ENCODE data around the gene C1orf226. TPM values are rescaled to one million over a fixed set of nuclear protein-coding genes. Genes with fewer than 3 reads are reported as not detected.

The C1orf226 gene
- total RNA-seq, 4 donors from 2014 or later, result 3.3 to 18.9 (median 11.6) TPM

DNA sequence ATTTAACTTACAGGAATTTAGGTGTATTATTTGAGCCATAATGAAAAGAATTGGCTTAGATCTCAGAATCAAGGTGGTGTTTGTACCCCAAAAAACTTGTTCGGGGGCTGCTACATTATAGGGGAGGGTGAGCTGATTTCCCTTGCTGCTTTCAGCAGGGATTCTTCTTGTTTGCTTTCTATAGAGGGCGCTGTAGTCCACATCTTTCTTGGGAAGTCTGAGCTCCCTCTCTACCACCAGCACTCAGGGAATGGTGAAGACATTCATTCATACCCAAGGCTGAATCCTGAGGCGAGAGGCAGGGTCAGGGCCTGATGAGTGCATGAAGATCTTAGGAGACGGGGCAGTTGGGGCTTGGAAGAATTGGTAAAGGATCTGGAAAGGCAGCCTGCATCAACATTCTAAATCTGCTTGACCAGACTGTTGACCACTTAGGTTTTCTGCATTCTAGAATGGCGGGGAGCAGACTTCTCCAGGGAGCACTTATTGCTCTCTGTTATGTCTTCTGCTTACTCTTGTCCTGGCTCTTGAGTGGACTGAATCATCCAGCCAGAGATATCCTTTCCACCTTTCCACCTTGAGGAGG, 23.8 kb upstream of the C1orf226 start:
- intact Hi-C loops (cut with DNase I), result no loop called here
- no peak for TF ChIP-seq EP300 (IDR thresholded peaks at IDR 0.05)
- TF ChIP-seq, protein P1, sequence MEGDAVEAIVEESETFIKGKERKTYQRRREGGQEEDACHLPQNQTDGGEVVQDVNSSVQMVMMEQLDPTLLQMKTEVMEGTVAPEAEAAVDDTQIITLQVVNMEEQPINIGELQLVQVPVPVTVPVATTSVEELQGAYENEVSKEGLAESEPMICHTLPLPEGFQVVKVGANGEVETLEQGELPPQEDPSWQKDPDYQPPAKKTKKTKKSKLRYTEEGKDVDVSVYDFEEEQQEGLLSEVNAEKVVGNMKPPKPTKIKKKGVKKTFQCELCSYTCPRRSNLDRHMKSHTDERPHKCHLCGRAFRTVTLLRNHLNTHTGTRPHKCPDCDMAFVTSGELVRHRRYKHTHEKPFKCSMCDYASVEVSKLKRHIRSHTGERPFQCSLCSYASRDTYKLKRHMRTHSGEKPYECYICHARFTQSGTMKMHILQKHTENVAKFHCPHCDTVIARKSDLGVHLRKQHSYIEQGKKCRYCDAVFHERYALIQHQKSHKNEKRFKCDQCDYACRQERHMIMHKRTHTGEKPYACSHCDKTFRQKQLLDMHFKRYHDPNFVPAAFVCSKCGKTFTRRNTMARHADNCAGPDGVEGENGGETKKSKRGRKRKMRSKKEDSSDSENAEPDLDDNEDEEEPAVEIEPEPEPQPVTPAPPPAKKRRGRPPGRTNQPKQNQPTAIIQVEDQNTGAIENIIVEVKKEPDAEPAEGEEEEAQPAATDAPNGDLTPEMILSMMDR (IDR thresholded peaks at IDR 0.05), result no peak
- TF ChIP-seq POLR2A (IDR thresholded peaks at IDR 0.05; ENCODE audit: low read depth), result no peak
- no peak for TF ChIP-seq POLR2AphosphoS5 (IDR thresholded peaks at IDR 0.05)
- no peak overlapping the region for H3K27ac ChIP-seq (replicated peaks in 1 of 4)
- no peaks in the 10 kb centered on the region for H3K9me3 ChIP-seq
- H3K4me3 ChIP-seq, result no peak overlapping the region
- 58% methylated on average over 5 of the region's 5 CpGs for WGBS
- no peak for DNase-seq (ENCODE audit: extremely low spot score)
- no peaks in the 10 kb centered on the region for H3K27me3 ChIP-seq
- no peaks in the 10 kb centered on the region for H3K4me1 ChIP-seq
- H3K36me3 ChIP-seq, result peaks cover 0 to 13% (median 6%) of the 10 kb centered on the region in 4 donors

DNA sequence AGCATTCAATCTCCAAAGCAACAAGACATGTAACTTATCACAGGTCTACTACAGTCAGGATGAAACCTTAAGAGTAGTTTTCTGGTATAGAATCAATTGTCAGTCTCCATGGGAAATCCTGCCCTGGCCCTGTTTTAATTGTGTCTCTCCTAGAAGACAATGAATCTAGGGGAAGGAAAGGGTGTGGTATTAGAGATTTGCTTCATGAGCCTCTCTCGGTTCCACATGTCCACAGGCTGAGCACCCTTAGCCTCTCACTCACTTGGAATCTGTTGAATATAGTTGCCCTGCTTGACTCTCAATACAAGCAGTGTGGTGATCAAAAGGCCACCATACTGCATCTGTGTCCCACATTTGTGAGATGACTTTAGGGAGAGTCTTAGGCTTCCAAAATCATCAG, 22.6 kb upstream of the C1orf226 start:
- intact Hi-C loops (cut with DNase I), result no loop called here
- TF ChIP-seq POLR2A (IDR thresholded peaks at IDR 0.05; ENCODE audit: low read depth), result no peak
- TF ChIP-seq, protein P1 (IDR thresholded peaks at IDR 0.05), result no peak
- TF ChIP-seq EP300 (IDR thresholded peaks at IDR 0.05), result no peak
- no peak for TF ChIP-seq POLR2AphosphoS5 (IDR thresholded peaks at IDR 0.05)

DNA sequence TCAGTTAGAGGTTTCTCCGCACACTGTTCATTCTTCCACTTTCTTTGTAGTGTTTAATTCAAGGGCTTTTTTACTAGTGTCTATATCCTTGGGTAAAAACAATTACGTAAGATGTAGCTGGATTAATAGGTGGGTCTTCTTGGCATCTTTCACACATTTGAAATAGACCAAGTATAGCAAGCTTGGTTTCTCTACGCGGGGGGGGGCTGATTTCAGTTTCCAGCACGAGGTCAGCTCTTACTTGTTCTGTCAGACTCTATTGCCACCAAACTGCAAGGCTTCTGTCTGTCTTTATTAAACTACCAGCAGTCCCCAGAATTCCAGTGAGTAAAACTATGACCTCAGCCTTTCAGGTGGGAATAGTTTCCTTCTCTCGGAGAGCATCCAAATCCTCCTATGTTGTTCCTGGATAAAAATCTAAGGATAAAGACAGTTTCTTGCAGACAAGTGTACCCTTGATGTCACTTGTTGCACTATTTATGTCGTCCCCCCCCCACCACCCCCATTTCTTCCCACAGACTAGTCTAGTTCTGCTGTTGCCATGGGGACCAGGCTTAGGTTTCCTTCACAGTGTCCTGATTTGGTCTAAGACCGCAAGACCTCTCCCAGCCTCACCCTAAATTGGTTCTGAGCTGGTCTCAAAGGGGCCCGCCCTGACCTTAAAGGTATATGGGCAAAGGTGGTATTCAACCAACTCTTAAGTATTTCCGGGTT, 21.8 kb upstream of the C1orf226 start:
- no peak for DNase-seq (ENCODE audit: extremely low spot score)
- Histone ChIP-seq H3K9me3 (no peaks in the 10 kb centered on the region), H3K36me3 (peaks cover 0 to 13% (median 6%) of the 10 kb centered on the region in 4 donors), H3K4me3 (no peak overlapping the region), H3K27ac (replicated peaks in 1 of 4) (no peak overlapping the region), H3K27me3 (no peaks in the 10 kb centered on the region), H3K4me1 (no peaks in the 10 kb centered on the region)
- no peak for TF ChIP-seq EP300 (IDR thresholded peaks at IDR 0.05)
- TF ChIP-seq, protein P1 (IDR thresholded peaks at IDR 0.05), result no peak
- no peak for TF ChIP-seq POLR2A (IDR thresholded peaks at IDR 0.05; ENCODE audit: low read depth)
- TF ChIP-seq POLR2AphosphoS5 (IDR thresholded peaks at IDR 0.05), result no peak
- intact Hi-C loops (cut with DNase I), result no loop called here
- WGBS, result 94% methylated on average over 10 of the region's 10 CpGs

More for the DNA sequence above, 22.6 kb upstream of the C1orf226 start:
- DNase-seq (ENCODE audit: extremely low spot score), result no peak
- Histone ChIP-seq H3K4me3 (no peak overlapping the region), H3K4me1 (no peaks in the 10 kb centered on the region), H3K9me3 (no peaks in the 10 kb centered on the region), H3K36me3 (peaks cover 0 to 13% (median 6%) of the 10 kb centered on the region in 4 donors), H3K27ac (replicated peaks in 1 of 4) (no peak overlapping the region), H3K27me3 (no peaks in the 10 kb centered on the region)
- 80% methylated on average over 1 of the region's 1 CpG for WGBS

DNA sequence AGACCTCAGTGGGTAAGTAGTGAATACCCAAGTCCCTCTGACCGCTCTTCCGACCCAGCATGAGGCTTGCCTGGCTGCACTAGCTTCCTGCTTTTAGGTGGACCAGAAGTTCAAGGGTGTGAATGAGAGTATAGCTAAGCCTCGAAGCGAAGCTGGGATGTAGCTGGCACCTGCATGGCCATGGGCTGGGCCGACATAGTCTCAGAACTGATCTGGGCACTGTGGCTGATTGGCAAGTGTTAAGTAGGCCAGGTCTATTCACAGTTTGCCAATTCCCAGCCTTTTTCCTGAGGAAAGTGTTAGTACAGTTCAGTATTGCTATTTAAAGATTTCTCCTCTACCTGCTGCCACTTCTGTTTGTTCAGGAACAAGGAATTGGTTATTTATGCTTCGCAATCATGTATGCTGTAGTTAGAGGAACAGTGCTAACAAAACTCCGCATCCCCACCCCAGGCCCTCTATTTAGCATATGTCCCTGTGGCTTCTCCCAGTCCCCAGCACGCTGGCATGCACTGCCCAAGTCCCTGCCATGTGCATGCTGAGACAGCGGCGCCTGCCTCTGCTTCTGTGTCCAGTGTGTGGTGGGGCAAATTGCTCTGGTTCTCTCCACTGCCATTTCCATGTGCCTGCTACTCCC, 21.2 kb upstream of the C1orf226 start:
- no peaks in the 10 kb centered on the region for H3K4me1 ChIP-seq
- H3K36me3 ChIP-seq, result peaks cover 0 to 8% (median 4%) of the 10 kb centered on the region in 4 donors
- no peak for DNase-seq (ENCODE audit: extremely low spot score)
- intact Hi-C loops (cut with DNase I), result no loop called here
- H3K27ac ChIP-seq (replicated peaks in 1 of 4), result no peak overlapping the region
- no peaks in the 10 kb centered on the region for H3K9me3 ChIP-seq
- H3K27me3 ChIP-seq, result no peaks in the 10 kb centered on the region
- TF ChIP-seq POLR2AphosphoS5 (IDR thresholded peaks at IDR 0.05) (no peak), POLR2A (IDR thresholded peaks at IDR 0.05; ENCODE audit: low read depth) (no peak), EP300 (IDR thresholded peaks at IDR 0.05) (no peak)
- TF ChIP-seq, protein P1 (IDR thresholded peaks at IDR 0.05), result no peak
- 96% methylated on average over 10 of the region's 10 CpGs for WGBS
- H3K4me3 ChIP-seq, result no peak overlapping the region

Measured in esophagus muscularis mucosa (tissue), 4 donors.